Vagina (tissue), 2 donors: ENCODE data around the gene ELMO1.

ENCODE experiments used
- POLR2A ChIP-seq, 2 donors: fragments of 450-650 bp; IDR thresholded peaks; one replicate each; pipeline ENCODE4 v1.6.1; 2017; ENCODE audit warnings: antibody characterized with exemption in 2 of 2, mild to moderate bottlenecking in 2 of 2, moderate library complexity in 2 of 2
- TF ChIP-seq, protein P1 (sequence below), 3 experiments: fragments of 450-650 bp in 2 of 3; fragments of 200-600 bp in 1 of 3; sonication (generic) in 1 of 3; IDR thresholded peaks; one replicate each; pipeline ENCODE4 v1.5.1; 2017 to 2019; ENCODE audit warnings: antibody characterized with exemption in 3 of 3, mild to moderate bottlenecking in 2 of 3, moderate library complexity in 2 of 3

DNA sequence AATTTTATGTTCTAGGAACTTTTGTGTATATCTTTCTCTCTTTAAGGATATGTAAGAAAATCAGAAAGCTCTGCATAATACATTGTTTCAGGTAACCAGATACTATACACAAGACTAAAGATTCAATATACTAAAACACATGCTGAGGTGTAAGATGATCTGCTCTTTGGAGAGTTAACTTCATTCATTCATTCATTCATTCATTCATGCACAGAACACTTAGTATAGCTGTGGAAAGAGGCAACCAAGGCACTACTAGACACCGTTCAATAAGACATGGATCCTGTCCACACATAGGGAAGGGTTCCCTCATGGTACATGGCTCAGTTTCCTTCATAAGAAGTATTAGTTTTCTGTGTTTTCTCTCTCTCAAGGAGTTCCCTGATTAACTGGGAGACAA lies 516.8 kb downstream of the ELMO1 start:
- TF ChIP-seq POLR2A (IDR thresholded peaks at IDR 0.05): no peak
- TF ChIP-seq, protein P1, sequence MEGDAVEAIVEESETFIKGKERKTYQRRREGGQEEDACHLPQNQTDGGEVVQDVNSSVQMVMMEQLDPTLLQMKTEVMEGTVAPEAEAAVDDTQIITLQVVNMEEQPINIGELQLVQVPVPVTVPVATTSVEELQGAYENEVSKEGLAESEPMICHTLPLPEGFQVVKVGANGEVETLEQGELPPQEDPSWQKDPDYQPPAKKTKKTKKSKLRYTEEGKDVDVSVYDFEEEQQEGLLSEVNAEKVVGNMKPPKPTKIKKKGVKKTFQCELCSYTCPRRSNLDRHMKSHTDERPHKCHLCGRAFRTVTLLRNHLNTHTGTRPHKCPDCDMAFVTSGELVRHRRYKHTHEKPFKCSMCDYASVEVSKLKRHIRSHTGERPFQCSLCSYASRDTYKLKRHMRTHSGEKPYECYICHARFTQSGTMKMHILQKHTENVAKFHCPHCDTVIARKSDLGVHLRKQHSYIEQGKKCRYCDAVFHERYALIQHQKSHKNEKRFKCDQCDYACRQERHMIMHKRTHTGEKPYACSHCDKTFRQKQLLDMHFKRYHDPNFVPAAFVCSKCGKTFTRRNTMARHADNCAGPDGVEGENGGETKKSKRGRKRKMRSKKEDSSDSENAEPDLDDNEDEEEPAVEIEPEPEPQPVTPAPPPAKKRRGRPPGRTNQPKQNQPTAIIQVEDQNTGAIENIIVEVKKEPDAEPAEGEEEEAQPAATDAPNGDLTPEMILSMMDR (IDR thresholded peaks at IDR 0.05): no peak
